NCI-H128 (cell line): Measurements from ENCODE around the gene SLC26A8.
"Not testable (repeated sequence)": the region's sequence is repeated elsewhere in the genome, so short reads cannot be mapped to it uniquely, and the experiment has no call there.

ENCODE experiments used
- DNase-seq: peaks from one replicate; lab custom pipeline; 2025; ENCODE audit not compliant: unreplicated experiment; lab: John Stamatoyannopoulos, UW

The SLC26A8 gene

GRCh38 chr6:36019167-36019566 is 5.3 kb downstream of the SLC26A8 start:
- no peak for DNase-seq

- DNase-seq, result no peak
These were observed 6.1 kb downstream of the SLC26A8 start for GRCh38 chr6:36018339-36018738.

- DNase-seq, result no peak
These were observed 8.8 kb downstream of the SLC26A8 start for GRCh38 chr6:36015666-36016065.

GRCh38 chr6:36000451-36000850 is 24.0 kb downstream of the SLC26A8 start:
- no peak for DNase-seq

GRCh38 chr6:35993150-35993549 is 31.3 kb downstream of the SLC26A8 start:
- DNase-seq, result no peak

GRCh38 chr6:35988047-35988446 is 36.4 kb downstream of the SLC26A8 start:
- DNase-seq, result not testable (repeated sequence)

GRCh38 chr6:35984701-35985100 is 39.7 kb downstream of the SLC26A8 start:
- no peak for DNase-seq

- no peak for DNase-seq
These were observed 43.3 kb downstream of the SLC26A8 start for GRCh38 chr6:35980991-35981645.

- DNase-seq, result not testable (repeated sequence)
These were observed 44.3 kb downstream of the SLC26A8 start for GRCh38 chr6:35980126-35980525.

- no peak for DNase-seq
These were observed 47.1 kb downstream of the SLC26A8 start for GRCh38 chr6:35977308-35977707.

- no peak for DNase-seq
These were observed 50.7 kb downstream of the SLC26A8 start for GRCh38 chr6:35973670-35974222.

GRCh38 chr6:35972471-35973367 is 51.7 kb downstream of the SLC26A8 start:
- no peak for DNase-seq

- DNase-seq, result no peak
These were observed 54.3 kb downstream of the SLC26A8 start for GRCh38 chr6:35970181-35970580.

- DNase-seq, result no peak
These were observed 54.8 kb downstream of the SLC26A8 start for GRCh38 chr6:35969646-35970045.

- DNase-seq, result no peak
These were observed 55.6 kb downstream of the SLC26A8 start for GRCh38 chr6:35968821-35969220.

- no peak for DNase-seq
These were observed 57.2 kb downstream of the SLC26A8 start for GRCh38 chr6:35967076-35967774.

- DNase-seq, result no peak
These were observed 61.5 kb downstream of the SLC26A8 start for GRCh38 chr6:35962779-35963560.

GRCh38 chr6:35960187-35960586 is 64.3 kb downstream of the SLC26A8 start:
- no peak for DNase-seq

- no peak for DNase-seq
These were observed 68.5 kb downstream of the SLC26A8 start for GRCh38 chr6:35955970-35956369.

GRCh38 chr6:35955521-35955920 is 68.9 kb downstream of the SLC26A8 start:
- DNase-seq, result no peak

GRCh38 chr6:35955071-35955470 is 69.4 kb downstream of the SLC26A8 start:
- DNase-seq, result no peak
